GM11168 (cell line): Measurements from ENCODE around the gene TLR8.
"Not testable (repeated sequence)": the region's sequence is repeated elsewhere in the genome, so short reads cannot be mapped to it uniquely, and the experiment has no call there.

Experiments
- in situ Hi-C: fragments of 300-500 bp; cut with MboI; formaldehyde crosslinking; loops from one replicate; pipeline ENCODE4 v1.12.0; 2022; ENCODE audit warnings: low sequenced_read_pairs; ENCODE audit not compliant: unreplicated experiment

Gene TLR8

DNA sequence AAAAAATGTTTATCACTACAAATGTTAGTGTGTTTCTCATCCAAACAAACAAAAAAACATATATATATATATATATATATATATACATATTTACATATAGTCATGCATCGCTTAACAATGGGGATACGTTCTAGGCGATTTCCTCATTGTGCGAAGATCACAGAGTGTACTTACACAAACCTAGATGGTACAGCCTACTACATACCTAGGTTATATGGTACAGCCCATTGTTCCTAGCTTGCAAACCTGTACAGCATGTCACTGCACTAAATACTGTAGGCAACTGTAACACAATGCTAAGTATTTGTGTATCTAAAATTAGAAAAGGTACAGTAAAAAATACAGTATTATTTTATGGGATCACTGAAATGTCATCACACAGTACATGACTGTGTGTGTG lies 52.0 kb downstream of the TLR8 start:
- in situ Hi-C loops, result no loop called here

DNA sequence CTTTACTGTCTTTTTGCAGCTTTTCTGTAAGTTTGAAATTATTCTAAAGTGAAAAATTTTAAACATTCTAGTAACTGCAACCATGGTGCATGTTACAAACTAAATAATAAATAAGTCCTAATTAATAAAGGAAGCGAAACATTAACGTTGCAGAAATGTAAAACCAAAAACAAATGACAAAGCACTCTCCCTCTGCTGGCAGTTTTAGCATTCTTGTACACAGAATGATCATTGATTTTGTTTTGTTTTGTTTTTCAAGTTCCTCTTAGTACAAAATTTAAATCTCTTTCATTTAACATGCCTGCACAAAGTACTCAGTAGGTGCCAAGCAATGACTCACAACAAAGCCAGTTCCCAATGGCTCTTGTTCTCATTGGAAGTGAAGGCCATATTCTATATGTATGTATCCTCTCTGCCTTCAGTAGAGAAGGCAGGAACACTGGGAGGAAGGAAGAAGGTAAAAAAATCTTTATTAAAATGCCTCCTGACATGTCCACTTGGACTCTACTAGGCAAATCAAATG lies 54.8 kb downstream of the TLR8 start:
- in situ Hi-C loops, result no loop called here

DNA sequence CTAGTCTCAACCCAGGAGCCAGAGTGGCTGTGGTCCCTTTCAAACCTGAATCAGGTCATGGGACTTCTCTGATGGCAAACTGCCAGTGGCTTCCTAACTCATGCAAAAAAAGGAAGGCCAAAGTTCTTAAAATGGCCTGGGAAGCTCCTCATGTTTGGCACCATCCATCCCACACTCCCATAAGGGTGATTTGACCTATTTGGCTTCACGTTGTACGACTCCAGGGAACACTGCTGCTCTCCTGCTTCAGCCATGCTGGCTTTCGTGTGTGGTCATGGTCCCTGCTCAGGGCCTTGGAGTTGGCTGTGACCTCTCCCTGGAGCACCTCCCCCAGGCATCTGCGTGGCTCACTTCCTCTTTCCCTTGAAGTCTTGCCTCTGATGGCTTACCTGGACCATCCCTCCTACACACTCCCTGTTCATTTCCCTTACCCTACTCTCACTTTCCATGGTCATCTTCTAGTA lies 55.7 kb downstream of the TLR8 start:
- in situ Hi-C loops, result no loop called here

DNA sequence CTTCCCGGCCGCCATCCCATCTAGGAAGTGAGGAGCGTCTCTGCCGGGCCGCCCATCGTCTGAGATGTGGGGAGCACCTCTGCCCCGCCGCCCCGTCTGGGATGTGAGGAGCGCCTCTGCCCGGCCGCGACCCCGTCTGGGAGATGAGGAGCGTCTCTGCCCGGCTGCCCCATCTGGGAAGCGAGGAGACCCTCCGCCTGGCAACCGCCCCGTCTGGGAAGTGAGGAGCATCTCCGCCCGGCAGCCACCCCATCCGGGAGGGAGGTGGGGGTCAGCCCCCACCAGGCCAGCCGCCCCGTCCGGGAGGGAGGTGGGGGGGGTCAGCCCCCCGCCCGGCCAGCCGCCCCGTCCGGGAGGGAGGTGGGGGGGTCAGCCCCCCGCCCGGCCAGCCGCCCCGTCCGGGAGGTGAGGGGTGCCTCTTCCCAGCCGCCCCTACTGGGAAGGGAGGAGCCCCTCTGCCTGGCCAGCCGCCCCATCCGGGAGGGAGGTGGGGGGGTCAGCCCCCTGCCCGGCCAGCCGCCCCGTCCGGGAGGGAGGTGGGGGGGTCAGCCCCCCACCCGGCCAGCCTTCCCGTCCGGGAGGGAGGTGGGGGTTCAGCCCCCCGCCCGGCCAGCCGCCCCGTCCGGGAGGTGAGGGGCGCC lies 56.9 kb downstream of the TLR8 start:
- in situ Hi-C loops, result not testable (repeated sequence)

DNA sequence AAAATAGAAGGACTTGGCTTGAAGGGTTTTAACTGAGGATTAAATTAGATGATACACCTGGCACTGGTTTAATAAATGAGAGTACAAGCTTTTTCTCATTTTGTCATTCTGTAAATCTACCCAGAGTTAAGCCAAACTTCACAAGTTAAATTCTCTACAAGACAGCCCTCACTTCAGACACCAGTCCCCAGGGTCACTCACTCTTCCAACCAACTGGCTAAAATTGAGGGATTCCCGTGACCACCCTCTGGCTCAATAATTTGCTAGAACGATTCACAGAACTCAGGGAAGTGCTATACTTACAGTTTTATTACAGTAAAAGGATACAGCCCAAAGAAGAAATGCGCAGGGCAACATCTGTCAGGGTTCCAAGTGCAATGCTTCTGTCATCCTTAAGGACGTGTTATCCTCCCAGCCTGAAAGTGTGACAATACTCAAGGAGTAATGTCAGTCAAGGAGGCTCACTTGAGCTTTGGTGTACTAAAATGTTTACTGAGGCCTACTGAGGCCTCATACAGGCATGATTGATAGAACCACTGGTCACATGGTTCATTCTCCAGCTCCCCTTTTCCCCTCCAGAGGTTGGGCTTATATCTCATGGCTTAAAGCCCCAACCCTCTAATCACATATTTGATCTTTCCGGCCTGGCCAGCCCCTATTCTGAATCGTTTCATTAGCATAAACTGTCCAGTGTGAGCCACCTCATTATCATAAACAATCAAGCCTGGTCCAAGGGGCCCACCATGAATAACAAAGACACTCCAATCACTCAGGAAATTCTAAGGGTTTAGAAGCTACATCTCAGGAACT lies 58.9 kb downstream of the TLR8 start:
- in situ Hi-C loops, result no loop called here

DNA sequence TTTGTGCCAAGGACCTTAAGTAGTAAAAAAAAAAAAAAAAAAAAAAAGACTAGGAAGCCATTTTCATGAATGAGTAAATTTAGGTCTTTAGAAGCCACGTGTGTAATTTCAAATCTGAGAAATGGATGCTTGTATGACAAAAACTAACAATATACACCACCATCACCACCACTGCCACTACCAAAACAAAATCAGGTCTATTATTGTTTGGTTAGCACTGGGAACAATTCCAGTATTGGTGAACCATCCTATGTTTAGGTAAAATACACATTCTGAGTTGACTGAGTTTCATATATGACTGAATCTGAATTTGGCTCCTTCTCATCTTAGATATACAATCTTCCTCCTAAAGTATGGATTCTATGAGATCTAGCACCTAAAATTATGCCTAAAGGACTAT lies 59.7 kb downstream of the TLR8 start:
- in situ Hi-C loops, result no loop called here

DNA sequence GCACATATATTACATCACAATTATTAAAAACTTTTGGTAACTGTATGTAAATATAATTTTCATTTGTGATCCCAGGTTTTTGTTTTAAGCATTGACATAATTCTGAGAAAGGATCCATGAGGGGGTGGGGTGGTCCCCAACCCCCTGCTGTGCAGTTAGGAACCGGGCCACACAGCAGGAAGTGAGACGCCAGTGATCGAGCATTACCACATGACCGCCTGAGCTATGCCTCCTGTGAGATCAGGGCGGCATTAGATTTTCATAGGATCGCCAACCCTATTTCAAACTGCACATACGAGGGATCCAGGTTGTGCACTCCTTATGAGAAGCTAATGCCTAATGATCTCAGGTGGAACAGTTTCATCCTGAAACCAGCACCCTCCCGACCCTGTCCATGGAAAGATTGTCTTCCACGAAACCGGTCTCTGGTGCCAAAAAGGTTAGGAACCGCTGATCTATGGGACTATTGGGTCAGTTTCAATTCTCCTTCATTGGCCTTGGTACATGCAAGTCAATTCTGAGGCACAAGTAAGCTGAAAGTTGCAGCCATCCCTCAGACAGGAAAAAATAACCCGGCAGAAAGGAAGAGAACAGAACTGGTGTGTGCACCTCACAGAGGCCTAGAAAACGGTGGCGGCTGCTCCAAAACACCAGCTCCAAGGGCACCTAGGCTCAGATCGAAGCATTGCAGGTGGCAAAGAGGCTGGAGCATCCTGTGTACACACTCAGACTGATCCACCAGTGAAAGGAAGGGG lies 61.5 kb downstream of the TLR8 start:
- in situ Hi-C loops, result no loop called here

DNA sequence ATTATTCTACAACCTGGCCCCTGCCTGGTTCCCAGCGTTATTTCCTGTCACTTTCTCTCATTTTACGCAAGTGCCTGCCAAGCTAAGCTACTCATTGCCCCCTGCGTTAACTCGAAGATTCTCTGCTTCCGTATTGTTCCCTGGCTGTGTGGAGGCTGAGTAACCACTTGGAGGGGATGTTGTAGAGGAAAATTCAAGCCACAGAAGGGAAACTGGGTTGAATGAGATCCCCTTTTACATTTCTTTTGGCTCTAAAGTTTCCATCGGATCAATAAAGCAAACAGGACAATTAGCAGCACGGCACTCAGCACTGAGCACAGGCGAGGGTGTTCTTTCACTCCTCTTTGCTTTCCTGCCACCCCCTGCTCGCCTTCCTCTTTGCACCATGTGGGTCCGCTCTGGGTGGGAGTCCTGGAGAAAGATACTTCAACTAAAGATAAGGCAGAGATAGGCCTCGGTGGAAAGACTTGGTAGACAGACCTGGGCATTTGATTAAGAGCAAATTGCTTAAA lies 64.3 kb downstream of the TLR8 start:
- in situ Hi-C loops, result no loop called here

DNA sequence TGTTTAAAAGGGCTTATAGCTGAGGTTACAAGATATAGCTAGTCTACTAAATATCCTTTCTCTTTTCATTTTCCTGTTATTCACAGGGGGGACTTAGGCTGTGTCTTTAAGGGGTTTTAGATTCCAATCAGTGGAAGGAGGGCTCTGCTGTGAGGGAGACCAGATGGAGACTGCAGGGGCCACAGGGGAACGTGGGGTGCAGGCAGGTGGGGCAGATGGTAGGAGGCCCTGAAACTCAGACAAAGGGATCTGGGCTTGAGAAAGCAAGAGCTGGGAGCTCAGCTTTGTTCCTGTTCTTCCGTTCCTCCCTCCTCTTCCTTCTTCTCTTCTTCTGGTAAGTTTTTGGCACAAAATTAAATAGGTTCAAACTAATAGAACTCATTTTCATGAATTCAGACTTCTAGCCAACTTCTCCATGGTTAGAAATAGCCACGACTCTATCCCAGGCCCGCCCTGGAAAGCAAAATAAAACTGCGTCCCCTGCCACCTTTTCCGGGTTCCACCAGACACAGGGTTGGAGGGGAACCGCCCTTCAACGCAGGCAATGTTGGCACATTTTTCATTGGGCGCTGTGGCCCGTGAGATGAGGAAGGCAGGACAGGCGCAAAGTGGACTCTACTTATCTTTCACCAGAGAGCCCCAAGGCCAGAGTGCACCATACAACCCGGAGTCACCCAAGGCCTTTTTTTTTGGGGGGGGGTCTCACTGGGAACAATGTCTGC lies 65.0 kb downstream of the TLR8 start:
- in situ Hi-C loops, result no loop called here

DNA sequence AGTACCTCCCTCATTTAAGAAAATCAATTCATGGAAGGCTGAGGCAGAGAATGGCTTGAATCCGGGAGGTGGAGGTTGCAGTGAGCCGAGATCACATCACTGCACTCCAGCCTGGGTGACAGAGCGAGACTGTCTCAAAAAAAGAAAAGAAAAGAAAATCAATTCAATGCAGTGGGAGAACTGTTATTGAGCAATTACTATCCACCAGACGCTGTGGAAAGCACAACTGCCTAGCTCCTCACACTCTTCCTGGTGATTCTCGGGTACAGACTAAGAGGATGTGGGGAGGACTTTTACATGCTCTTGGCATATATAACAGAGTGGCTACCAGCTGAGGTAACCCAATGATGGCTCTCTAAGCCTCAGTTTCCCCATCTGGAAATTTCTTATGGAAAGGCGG lies 65.8 kb downstream of the TLR8 start:
- in situ Hi-C loops, result no loop called here
